GM12865 (cell line): Measurements from ENCODE around the gene ZNF691.
A peak's percentile ranks its signal among the peaks of the same experiment; 100 is the strongest.
"Not testable (repeated sequence)": the region's sequence is repeated elsewhere in the genome, so short reads cannot be mapped to it uniquely, and the experiment has no call there.

Experiments
- DNase-seq: peaks from one replicate; pipeline ENCODE4 v3.0.0; 2010; ENCODE audit warnings: low read depth
- H3K4me3 ChIP-seq: 2 replicates; pipeline ENCODE4 v1.5.1; 2011; ENCODE audit warnings: mild to moderate bottlenecking, low read depth, low read length, control low read depth
- TF ChIP-seq, protein P1 (sequence below): IDR thresholded peaks from 2 replicates; pipeline ENCODE4 v1.5.1; 2011; ENCODE audit warnings: low read length, control low read depth, low read depth, inconsistent platforms; ENCODE audit not compliant: insufficient read depth; ENCODE audit errors: missing control alignments

The ZNF691 gene

DNA sequence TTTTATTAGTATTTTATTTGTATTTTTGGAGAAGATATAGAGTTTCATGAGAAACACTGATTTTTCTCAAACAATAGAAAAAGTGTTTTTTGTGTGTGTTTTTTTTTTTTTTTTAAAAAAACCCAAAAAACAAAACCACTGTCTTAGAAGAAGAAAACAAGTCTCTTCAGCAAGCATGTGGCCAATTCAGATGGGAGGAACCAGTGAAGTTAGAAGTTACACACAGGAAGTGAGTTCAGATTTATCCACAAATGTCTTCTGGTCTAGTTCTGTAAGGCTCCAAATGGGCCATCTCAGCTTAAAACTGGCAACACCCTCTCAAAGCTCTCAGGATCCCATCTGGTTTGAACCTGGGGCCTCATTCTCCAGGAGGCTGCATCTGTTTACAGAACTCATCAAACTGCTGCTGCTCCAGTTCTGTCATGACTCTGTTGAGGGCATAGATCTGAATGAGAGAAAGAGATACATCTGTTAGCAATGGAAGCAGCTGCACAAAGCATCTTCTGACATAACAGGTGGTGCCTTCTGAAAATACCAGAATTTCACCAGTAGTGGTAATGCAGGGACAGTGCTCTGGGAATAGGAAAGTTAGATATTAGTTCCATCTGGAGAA lies 39.3 kb upstream of the ZNF691 start:
- TF ChIP-seq, protein P1, sequence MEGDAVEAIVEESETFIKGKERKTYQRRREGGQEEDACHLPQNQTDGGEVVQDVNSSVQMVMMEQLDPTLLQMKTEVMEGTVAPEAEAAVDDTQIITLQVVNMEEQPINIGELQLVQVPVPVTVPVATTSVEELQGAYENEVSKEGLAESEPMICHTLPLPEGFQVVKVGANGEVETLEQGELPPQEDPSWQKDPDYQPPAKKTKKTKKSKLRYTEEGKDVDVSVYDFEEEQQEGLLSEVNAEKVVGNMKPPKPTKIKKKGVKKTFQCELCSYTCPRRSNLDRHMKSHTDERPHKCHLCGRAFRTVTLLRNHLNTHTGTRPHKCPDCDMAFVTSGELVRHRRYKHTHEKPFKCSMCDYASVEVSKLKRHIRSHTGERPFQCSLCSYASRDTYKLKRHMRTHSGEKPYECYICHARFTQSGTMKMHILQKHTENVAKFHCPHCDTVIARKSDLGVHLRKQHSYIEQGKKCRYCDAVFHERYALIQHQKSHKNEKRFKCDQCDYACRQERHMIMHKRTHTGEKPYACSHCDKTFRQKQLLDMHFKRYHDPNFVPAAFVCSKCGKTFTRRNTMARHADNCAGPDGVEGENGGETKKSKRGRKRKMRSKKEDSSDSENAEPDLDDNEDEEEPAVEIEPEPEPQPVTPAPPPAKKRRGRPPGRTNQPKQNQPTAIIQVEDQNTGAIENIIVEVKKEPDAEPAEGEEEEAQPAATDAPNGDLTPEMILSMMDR: no peak
- H3K4me3 ChIP-seq: no peak overlapping the region
- DNase-seq: no peak

DNA sequence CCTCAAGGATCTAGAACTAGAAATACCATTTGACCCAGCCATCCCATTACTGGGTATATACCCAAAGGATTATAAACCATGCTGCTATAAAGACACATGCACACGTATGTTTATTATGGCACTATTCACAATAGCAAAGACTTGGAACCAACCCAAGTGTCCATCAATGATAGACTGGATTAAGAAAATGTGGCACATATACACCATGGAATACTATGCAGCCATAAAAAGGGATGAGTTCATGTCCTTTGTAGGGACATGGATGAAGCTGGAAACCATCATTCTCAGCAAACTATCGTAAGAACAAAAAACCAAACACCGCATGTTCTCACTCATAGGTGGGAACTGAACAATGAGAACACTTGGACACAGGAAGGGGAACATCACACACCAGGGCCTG lies 31.6 kb upstream of the ZNF691 start:
- DNase-seq, H3K4me3 ChIP-seq: not testable (repeated sequence)

DNA sequence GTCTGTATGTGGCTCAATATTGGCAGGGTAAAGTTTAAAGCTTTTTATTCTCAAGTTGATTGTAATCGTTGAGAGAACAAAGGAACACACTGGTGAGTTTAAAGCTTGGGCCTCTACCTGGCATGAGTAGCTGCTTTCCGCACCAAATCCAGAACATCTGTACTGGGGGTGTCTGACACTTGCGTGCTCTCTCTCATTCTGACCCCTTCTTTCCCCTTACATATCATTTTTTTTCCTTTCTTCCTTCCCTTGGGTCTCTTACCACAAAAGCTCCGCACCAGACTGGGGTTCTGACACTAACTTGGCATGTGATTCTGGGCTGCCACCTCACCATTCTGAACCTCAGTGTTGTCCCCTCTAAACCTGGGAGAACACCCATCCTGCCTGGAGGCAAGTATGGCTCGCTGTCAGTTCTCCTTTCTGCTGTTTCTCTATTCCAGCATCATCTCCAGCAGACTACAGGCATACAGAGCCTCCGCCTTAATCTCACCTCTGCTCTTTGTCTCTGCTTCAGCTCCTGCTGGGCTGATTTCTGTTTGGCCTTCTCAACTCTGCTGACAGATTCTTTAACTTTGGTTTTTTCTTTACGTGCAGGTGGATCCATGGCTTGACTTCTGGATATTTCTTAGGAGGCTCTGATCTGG lies 30.4 kb upstream of the ZNF691 start:
- peak; percentile 11 for DNase-seq
- peak overlapping the region; percentile 69 for H3K4me3 ChIP-seq
- TF ChIP-seq, protein P1: no peak

DNA sequence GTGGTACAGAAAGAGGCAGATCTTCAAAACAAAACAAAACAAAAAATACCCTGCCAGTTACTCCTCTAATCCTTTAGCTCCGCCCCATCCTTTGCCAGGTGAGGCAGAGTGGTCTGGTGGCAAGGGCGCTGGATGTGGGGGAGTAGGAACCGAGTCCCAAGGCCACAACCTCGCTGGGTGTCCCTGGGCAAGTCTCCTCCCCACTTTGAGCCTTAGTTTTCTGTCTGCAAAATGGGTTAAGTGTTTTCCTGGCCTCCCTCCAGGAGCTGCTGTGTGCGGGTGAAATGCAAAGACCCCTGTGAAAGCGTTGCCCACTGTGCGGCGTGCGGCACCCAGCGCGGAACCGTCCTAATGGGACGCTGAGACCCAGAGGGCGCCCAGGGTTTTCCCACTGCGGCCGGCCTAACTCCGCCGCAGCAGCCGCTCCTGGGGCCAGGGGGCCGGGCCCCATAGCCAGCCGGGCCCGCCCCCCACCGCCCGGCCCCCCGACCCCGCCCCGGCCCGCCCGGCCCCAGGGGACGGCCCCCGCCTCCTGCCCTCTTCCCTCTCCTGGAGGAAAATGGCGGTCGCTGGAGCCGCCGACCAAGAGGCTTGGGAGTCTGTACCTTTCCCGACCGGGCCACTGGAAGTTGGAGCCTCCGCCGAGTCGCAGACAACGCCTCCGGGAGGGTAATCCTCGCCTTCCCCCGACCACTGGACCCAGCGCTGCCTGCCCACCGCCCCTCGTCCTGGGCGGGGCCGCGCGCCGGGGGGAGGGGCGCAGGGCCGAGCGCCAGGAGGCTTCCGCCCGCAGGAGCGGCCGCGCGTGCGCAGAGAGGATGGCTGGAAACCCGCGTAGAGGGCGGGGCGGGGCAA lies 29.6 kb upstream of the ZNF691 start, which contains the start of the genes ERMAP and SVBP:
TSS of gene ERMAP (plus strand) at position 538 of the 855 bp plus-strand sequence. CDS start 13,327 bp downstream, outside the sequence.
TSS of gene SVBP (minus strand) at position 813 of the 855 bp plus-strand sequence. CDS start 853 bp downstream, outside the sequence.
- H3K4me3 ChIP-seq: peak within 1 kb of the TSS; percentile 69
- TF ChIP-seq, protein P1: no peak
- peak; percentile 93 for DNase-seq

DNA sequence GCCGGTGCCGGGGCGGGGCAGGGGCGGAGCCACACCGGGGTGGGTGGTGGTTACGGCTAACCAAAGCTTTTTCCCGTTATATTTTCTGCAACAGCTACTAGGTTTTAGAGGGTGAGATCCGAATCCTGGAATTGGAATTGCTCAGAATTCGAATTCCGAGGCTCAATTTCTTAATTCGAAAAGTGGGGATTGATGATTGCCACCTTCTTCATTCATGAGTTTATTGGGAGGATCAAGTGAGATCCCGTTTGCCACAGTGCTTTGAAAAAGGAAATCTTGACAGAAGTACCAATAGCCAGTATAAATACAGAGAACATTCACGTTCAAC lies 29.0 kb upstream of the ZNF691 start:
- DNase-seq: no peak
- peak overlapping the region; percentile 53 for H3K4me3 ChIP-seq
- TF ChIP-seq, protein P1: no peak

DNA sequence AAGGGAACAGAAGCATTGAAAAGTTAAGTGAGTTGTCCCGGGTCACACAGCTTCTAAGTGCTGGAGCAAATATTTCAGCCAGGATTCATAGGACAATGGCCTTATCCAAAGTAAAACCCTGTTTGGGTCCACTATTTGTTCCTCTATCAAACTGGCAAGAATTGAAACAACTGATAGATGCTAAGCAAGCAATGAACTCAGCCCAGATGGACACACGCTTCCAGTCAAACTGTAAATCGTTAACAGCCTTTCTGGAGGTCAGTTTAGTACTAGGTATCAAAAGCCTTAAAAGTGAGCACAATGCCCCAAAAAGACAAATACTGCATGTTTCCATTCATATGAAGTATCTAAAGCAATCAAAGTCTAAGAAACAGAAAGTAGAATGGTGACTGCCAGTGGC lies 28.4 kb upstream of the ZNF691 start:
- TF ChIP-seq, protein P1: no peak
- no peak for DNase-seq
- H3K4me3 ChIP-seq: no peak overlapping the region

DNA sequence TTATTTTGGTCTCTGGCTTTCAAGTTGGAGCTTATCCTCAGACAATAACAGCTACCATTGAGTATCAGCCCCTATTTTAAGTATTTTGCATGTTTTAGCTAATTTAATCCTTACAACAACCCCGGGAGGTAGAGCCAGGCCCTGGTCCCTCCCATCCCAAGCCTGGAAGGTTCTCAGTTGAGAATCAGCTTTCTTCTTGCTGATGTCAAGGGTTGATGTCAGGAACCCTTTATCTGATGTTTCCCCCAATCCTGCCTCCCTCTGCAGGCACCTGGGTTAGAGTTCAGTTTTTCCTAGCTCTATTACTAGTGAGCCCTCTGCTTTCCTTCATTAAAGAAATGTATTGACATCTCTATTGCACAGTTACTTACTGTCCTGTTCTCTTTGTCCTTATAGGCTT lies 25.6 kb upstream of the ZNF691 start:
- no peak for DNase-seq
- H3K4me3 ChIP-seq: no peak overlapping the region
- TF ChIP-seq, protein P1: no peak
